HUES64 (cell line): ENCODE measurements around the gene ATPAF1.
"Not testable (repeated sequence)": the region's sequence is repeated elsewhere in the genome, so short reads cannot be mapped to it uniquely, and the experiment has no call there.

Experiments
- H3K27ac ChIP-seq: 2 replicates; pipeline ENCODE4 v1.7.0; 2013; ENCODE audit warnings: low read depth, low read length, inconsistent platforms
- H3K27me3 ChIP-seq: 2 replicates; pipeline ENCODE4 v1.6.1; 2013; ENCODE audit warnings: mild to moderate bottlenecking, low read length; ENCODE audit not compliant: insufficient read depth
- H3K36me3 ChIP-seq: 2 replicates; pipeline ENCODE4 v1.6.1; 2013; ENCODE audit warnings: mild to moderate bottlenecking, low read length; ENCODE audit not compliant: insufficient read depth
- H3K4me1 ChIP-seq: 2 replicates; pipeline ENCODE4 v1.6.1; 2013; ENCODE audit warnings: mild to moderate bottlenecking, low read length, moderate library complexity; ENCODE audit not compliant: insufficient read depth
- H3K4me3 ChIP-seq: 2 replicates; pipeline ENCODE4 v1.5.1; 2013; ENCODE audit warnings: mild to moderate bottlenecking, low read length, moderate library complexity
- H3K9ac ChIP-seq: 2 replicates; pipeline ENCODE4 v1.6.1; 2013; ENCODE audit warnings: mild to moderate bottlenecking, low read depth, low read length
- H3K9me3 ChIP-seq: 2 replicates; pipeline ENCODE4 v1.6.1; 2013; ENCODE audit warnings: low read depth, low read length; ENCODE audit not compliant: insufficient read depth
- WGBS: fragments of 150-250, 120-280 bp; methylation state at CpG from one replicate; pipeline ENCODE4 v1.1.7; 2013; ENCODE audit warnings: missing lambda C conversion rate; 5-methylcytosine and 5-hydroxymethylcytosine counted together

The ATPAF1 gene

GRCh38 chr1:46679789-46680573 lies 11.8 kb upstream of the ATPAF1 start:
- Histone ChIP-seq H3K27me3 (no peaks in the 10 kb centered on the region), H3K9me3 (no peaks in the 10 kb centered on the region)

GRCh38 chr1:46677339-46677738 lies 9.2 kb upstream of the ATPAF1 start:
- 64% methylated on average over 1 of the region's 1 CpG for WGBS
- Histone ChIP-seq H3K4me1 (peaks cover 24% of the 10 kb centered on the region), H3K9me3 (no peaks in the 10 kb centered on the region), H3K27ac (peak overlapping the region; percentile 34), H3K4me3 (no peak overlapping the region), H3K9ac (no peak overlapping the region), H3K36me3 (peaks cover 70% of the 10 kb centered on the region), H3K27me3 (no peaks in the 10 kb centered on the region)

More at GRCh38 chr1:46679789-46680573, 11.8 kb upstream of the ATPAF1 start:
- WGBS: 95% methylated on average over 5 of the region's 6 CpGs
- Histone ChIP-seq H3K27ac (no peak overlapping the region), H3K4me3 (no peak overlapping the region), H3K9ac (no peak overlapping the region), H3K4me1 (peaks cover 24% of the 10 kb centered on the region), H3K36me3 (peaks cover 91% of the 10 kb centered on the region)

GRCh38 chr1:46676531-46676930 lies 8.4 kb upstream of the ATPAF1 start:
- Histone ChIP-seq H3K27me3 (no peaks in the 10 kb centered on the region), H3K27ac (peak overlapping the region; percentile 34; the same call in 1 of the 2 replicates), H3K9me3 (no peaks in the 10 kb centered on the region), H3K4me1 (peaks cover 24% of the 10 kb centered on the region), H3K9ac (no peak overlapping the region), H3K36me3 (peaks cover 62% of the 10 kb centered on the region), H3K4me3 (no peak overlapping the region)
- WGBS: 100% methylated on average over 1 of the region's 1 CpG

DNA sequence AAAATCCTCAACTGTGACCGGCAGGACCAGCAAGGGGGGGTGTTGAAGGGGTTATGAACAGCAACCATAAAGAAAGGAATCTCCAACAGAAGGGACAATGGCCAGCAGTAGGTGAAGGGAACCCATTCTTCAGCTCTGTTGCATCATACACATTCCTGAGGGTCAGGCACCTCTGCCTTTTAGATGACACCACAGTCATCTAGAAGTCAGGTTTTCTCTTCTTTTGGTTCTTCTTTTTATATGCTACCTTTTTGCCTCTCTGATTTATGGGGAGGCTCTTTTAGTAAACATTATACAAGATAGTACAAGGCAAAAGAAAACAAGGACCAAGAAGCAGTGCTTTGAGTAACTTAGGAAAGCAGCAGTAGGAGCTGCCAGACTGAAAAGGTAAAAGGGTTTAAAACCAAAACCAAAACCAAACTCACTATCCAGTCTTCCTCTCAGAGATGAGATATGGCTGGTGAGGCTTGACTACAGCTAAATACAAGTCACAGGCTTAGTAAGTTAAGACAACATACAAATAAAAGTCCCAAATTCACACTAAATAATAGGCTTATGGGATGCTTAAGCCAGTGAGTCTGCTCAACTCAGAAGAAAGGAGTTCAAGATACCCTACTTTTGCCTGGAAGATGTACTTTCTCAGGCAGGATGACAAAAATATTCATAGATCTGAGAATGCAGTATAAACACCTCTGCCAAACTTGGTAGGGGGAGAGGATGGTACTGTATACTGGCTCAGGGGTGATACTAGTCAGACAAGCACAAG lies 7.6 kb upstream of the ATPAF1 start:
- no peaks in the 10 kb centered on the region for H3K9me3 ChIP-seq
- H3K4me3 ChIP-seq: no peak overlapping the region
- H3K9ac ChIP-seq: no peak overlapping the region
- peaks cover 55% of the 10 kb centered on the region for H3K36me3 ChIP-seq
- peak overlapping the region; percentile 24 for H3K27ac ChIP-seq
- H3K27me3 ChIP-seq: no peaks in the 10 kb centered on the region
- H3K4me1 ChIP-seq: peaks cover 24% of the 10 kb centered on the region
- WGBS: no CpG with 5 or more reads among the region's 1 CpG

DNA sequence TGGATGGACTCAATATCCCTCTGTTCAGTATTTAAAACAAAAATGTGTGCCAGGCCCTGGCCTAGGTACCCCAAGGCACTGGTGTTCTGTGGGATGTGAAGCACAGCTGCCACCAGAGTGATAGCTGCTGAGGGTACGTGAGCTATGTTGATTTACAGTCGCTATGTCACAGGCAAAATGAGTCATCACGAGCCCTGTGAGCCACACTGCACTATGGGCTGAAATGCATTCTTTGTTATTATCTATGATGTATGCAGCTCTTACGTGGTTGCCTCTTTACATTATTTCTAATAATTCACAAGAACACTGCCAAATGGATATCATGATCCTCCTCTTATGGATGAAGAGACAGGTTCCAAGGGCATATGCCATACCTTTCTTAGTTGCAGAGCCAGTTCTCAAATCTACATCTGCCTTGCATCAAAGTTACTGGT lies 5.6 kb upstream of the ATPAF1 start:
- H3K36me3 ChIP-seq: peaks cover 40% of the 10 kb centered on the region
- peaks cover 24% of the 10 kb centered on the region for H3K4me1 ChIP-seq
- H3K9me3 ChIP-seq: no peaks in the 10 kb centered on the region
- no peaks in the 10 kb centered on the region for H3K27me3 ChIP-seq
- no peak overlapping the region for H3K4me3 ChIP-seq
- no peak overlapping the region for H3K9ac ChIP-seq
- 92% methylated on average over 3 of the region's 4 CpGs for WGBS
- H3K27ac ChIP-seq: no peak overlapping the region

DNA sequence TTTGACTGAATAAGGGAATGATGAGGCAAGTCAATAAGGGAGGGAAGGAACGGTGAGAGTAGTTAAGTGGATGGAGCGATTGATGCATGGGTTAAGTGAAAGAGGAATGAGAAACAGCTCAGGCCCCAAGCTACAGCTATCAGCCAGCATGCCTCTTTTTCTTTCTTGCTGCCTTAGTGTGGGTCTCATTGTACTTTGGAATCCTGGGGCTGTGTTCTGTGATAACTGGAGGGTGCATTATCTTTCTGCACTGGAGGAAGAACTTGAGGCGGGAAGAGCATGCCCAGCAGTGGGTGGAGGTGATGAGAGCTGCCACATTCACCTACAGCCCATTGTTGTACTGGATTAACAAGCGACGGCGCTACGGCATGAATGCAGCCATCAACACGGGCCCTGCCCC lies 4.5 kb upstream of the ATPAF1 start:
- no peaks in the 10 kb centered on the region for H3K9me3 ChIP-seq
- no peaks in the 10 kb centered on the region for H3K27me3 ChIP-seq
- peaks cover 19% of the 10 kb centered on the region for H3K4me1 ChIP-seq
- WGBS: 75% methylated on average over 8 of the region's 8 CpGs
- no peak overlapping the region for H3K27ac ChIP-seq
- no peak overlapping the region for H3K4me3 ChIP-seq
- H3K9ac ChIP-seq: no peak overlapping the region
- peaks cover 31% of the 10 kb centered on the region for H3K36me3 ChIP-seq

DNA sequence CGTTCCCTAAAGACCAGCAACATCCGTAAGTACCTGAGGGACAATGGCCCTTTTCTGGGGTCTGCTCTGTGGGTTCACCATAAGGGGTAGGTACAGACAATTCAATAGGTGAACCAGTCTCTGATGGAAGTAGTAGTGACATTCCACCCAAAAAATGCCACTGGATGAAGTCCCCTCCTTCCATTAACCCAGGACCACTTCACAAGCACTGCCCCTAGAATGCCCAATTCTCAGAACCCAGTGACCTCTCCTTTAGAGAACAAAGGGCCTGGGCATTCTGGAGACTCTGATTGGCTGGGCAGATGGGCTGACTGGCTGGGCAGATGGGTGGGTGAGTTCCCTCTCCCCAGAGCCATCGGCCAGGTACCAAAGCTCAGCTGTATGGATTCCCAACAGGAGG lies 3.4 kb upstream of the ATPAF1 start, which contains the start of gene TEX38:
TEX38 (plus strand) TSS at position 301 of the 400 bp plus-strand sequence; CDS start at position 382, 81 bp downstream.
- Histone ChIP-seq H3K4me1 (peaks cover 12% of the 10 kb centered on the region; the same call in 1 of the 2 replicates), H3K27ac (no peak within 1 kb of the TSS), H3K4me3 (no peak within 1 kb of the TSS), H3K27me3 (no peaks in the 10 kb centered on the region), H3K9me3 (no peaks in the 10 kb centered on the region), H3K36me3 (peaks cover 20% of the 10 kb centered on the region), H3K9ac (no peak within 1 kb of the TSS)
- 99% methylated on average over 3 of the region's 3 CpGs for WGBS

GRCh38 chr1:46670134-46670533 lies 2.0 kb upstream of the ATPAF1 start:
- no peaks in the 10 kb centered on the region for H3K9me3 ChIP-seq
- 94% methylated on average over 1 of the region's 1 CpG for WGBS
- H3K36me3 ChIP-seq: peaks cover 13% of the 10 kb centered on the region
- H3K4me3 ChIP-seq: no peak overlapping the region
- H3K4me1 ChIP-seq: peaks cover 9% of the 10 kb centered on the region; the same call in 1 of the 2 replicates
- no peak overlapping the region for H3K27ac ChIP-seq
- no peaks in the 10 kb centered on the region for H3K27me3 ChIP-seq
- H3K9ac ChIP-seq: no peak overlapping the region

DNA sequence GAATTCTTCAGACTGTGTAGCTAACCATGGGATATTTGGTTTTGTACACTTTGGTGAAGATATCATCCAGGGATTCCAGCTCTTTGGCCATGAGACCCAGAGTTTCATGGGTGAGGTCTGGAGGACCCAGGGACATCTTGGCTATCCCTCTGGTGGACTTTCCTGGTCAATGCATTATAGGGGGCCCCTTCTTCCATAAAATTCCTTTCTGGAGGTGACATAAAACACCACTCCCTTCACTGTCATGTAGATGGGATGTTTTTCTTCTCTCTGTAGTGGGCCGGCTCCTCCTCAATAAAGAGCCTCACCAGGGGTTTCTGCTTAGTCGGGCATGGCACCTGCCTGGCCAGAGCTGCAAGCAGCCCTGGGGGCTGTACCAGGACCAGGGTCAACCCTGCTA lies 2.2 kb downstream of the ATPAF1 start:
- Histone ChIP-seq H3K27me3 (no peaks in the 10 kb centered on the region), H3K4me1 (0 out of 2 replicates have a peak, but pooled peaks cover 7% of the 10 kb centered on the region), H3K27ac (no peak overlapping the region; the same call in 1 of the 2 replicates), H3K9ac (no peak overlapping the region), H3K36me3 (peaks cover 27% of the 10 kb centered on the region), H3K9me3 (no peaks in the 10 kb centered on the region), H3K4me3 (no peak overlapping the region; the same call in 1 of the 2 replicates)
- 43% methylated on average over 2 of the region's 2 CpGs for WGBS

DNA sequence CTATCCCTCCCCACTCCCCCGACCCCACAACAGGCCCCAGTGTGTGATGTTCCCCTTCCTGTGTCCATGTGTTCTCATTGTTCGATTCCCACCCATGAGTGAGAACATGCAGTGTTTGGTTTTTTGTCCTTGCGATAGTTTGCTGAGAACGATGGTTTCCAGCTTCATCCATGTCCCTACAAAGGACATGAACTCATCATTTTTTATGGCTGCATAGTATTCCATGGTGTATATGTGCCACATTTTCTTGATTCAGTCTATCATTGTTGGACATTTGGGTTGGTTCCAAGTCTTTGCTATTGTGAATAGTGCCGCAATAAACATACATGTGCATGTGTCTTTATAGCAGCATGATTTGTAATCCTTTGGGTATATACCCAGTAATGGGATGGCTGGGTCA lies 5.2 kb downstream of the ATPAF1 start:
- H3K4me1 ChIP-seq, H3K27me3 ChIP-seq, H3K9ac ChIP-seq, H3K4me3 ChIP-seq, H3K27ac ChIP-seq, H3K9me3 ChIP-seq: not testable (repeated sequence)
- peaks cover 49% of the 10 kb centered on the region for H3K36me3 ChIP-seq
- 86% methylated on average over 1 of the region's 5 CpGs for WGBS

- not testable (repeated sequence) for H3K27ac ChIP-seq, H3K4me3 ChIP-seq, H3K4me1 ChIP-seq, H3K9ac ChIP-seq, H3K9me3 ChIP-seq, H3K27me3 ChIP-seq
- 97% methylated on average over 5 of the region's 5 CpGs for WGBS
- peaks cover 70% of the 10 kb centered on the region for H3K36me3 ChIP-seq
Measured at GRCh38 chr1:46660116-46660515, 8.0 kb downstream of the ATPAF1 start.
